GM21737 (cell line): ENCODE results near the gene INSL3.

Experiments used
- ATAC-seq: cut with Tn5 transposase; IDR thresholded peaks from one replicate; pipeline ENCODE4 v1.9.1; 2021; ENCODE audit warnings: mild to moderate bottlenecking, moderate library complexity; ENCODE audit not compliant: unreplicated experiment

Gene INSL3

GRCh38 chr19:17847538-17848366 lies 26.4 kb upstream of the INSL3 start, which contains the start of gene JAK3:
Gene JAK3, minus strand, starts transcription at chr19:17847982. Its CDS starts 3,565 bp downstream, at chr19:17844417.
- peak; percentile 60 for ATAC-seq

- no peak for ATAC-seq
These were observed 24.8 kb upstream of the INSL3 start for GRCh38 chr19:17846146-17846545.

GRCh38 chr19:17843908-17844490 lies 22.7 kb upstream of the INSL3 start:
- no peak for ATAC-seq

GRCh38 chr19:17843292-17843827 lies 22.0 kb upstream of the INSL3 start:
- ATAC-seq: no peak

GRCh38 chr19:17842663-17843291 lies 21.5 kb upstream of the INSL3 start:
- ATAC-seq: no peak

GRCh38 chr19:17841810-17842662 lies 20.7 kb upstream of the INSL3 start:
- ATAC-seq: no peak

- ATAC-seq: no peak
These were observed 20.1 kb upstream of the INSL3 start for GRCh38 chr19:17841371-17841809.

- no peak for ATAC-seq
These were observed 18.7 kb upstream of the INSL3 start for GRCh38 chr19:17840019-17840418.

- no peak for ATAC-seq
These were observed 16.7 kb upstream of the INSL3 start for GRCh38 chr19:17837972-17838371.

- ATAC-seq: no peak
These were observed 15.2 kb upstream of the INSL3 start for GRCh38 chr19:17836530-17836929.

- no peak for ATAC-seq
These were observed 14.1 kb upstream of the INSL3 start for GRCh38 chr19:17835182-17836006.

- ATAC-seq: no peak
These were observed 13.2 kb upstream of the INSL3 start for GRCh38 chr19:17834350-17835181.

- no peak for ATAC-seq
These were observed 11.3 kb upstream of the INSL3 start for GRCh38 chr19:17832443-17833208.

- no peak for ATAC-seq
These were observed 10.1 kb upstream of the INSL3 start for GRCh38 chr19:17831419-17831888.

- no peak for ATAC-seq
These were observed 9.5 kb upstream of the INSL3 start for GRCh38 chr19:17830567-17831418.

GRCh38 chr19:17829855-17830566 lies 8.7 kb upstream of the INSL3 start:
- no peak for ATAC-seq
